ENCODE data around the gene DDAH2. TPM values are rescaled to one million over a fixed set of nuclear protein-coding genes. Genes with fewer than 3 reads are reported as not detected.
A peak's percentile ranks its signal among the peaks of the same experiment; 100 is the strongest.

Gene DDAH2
- total RNA-seq, 1 donor from 2014 or later, result 71.2 TPM

DNA sequence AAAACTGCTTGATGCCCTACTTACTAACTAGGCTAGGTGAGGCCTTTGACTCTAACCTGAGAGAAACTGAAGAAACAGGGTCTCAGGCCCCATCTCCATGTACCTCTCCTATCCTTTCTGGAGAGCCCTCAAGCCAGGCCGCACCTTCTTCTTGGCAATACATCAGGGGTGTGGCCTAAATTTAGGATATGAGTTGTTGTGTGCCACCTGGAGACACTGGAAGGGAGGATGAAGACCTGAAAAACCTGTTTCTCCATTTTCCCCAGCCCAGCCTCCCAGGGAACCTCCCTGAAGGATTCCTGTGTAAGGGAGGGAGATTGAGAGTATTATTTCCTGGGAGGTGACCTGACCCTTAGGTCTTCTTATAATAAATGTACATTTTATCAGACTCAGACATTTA is 10.8 kb downstream of the DDAH2 start:
- intact Hi-C loops (cut with DNase I), result no loop called here
- Histone ChIP-seq H3K27ac (peak overlapping the region; percentile 30), H3K4me3 (no peak overlapping the region), H3K36me3 (no peaks in the 10 kb centered on the region), H3K9me3 (no peaks in the 10 kb centered on the region), H3K4me1 (no peaks in the 10 kb centered on the region), H3K27me3 (no peaks in the 10 kb centered on the region)
- DNase-seq (no peak), ATAC-seq (peak; percentile 76)
- TF ChIP-seq, protein P1, sequence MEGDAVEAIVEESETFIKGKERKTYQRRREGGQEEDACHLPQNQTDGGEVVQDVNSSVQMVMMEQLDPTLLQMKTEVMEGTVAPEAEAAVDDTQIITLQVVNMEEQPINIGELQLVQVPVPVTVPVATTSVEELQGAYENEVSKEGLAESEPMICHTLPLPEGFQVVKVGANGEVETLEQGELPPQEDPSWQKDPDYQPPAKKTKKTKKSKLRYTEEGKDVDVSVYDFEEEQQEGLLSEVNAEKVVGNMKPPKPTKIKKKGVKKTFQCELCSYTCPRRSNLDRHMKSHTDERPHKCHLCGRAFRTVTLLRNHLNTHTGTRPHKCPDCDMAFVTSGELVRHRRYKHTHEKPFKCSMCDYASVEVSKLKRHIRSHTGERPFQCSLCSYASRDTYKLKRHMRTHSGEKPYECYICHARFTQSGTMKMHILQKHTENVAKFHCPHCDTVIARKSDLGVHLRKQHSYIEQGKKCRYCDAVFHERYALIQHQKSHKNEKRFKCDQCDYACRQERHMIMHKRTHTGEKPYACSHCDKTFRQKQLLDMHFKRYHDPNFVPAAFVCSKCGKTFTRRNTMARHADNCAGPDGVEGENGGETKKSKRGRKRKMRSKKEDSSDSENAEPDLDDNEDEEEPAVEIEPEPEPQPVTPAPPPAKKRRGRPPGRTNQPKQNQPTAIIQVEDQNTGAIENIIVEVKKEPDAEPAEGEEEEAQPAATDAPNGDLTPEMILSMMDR (IDR thresholded peaks at IDR 0.05), result no peak

DNA sequence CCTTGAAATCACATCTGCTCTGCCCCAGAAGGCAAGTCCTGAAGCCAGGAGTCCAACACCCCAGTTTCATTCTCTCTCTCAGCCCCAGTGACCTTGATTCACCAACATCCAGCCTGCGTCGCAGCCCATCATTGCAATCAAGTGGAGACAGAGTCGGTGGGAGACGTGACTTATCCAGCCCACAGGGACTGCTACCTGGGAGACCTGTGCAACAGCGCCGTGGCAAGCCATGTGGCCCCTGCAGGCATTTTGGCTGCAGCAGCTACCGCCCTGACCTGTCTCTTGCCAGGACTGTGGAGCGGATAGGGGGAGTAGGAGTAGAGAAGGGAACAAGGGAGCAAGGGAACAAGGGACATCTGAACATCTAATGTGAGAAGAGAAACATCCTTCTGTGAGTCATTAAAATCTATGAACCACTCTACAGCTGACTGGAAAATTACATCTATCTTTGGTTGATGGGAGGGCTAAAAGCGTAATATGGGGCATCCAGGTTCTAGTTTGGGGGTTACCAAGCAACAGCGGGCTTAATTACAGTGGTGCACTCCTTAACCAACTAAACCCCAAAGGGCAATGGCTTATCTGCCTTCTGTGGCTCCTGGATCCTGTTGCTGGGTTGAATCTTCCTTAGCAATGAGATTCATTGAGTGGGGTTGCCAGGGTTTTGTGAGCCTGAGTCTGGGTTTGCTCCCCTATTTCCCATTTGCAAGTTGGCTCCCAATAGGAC is 11.4 kb downstream of the DDAH2 start:
- TF ChIP-seq, protein P1 (IDR thresholded peaks at IDR 0.05), result no peak
- Histone ChIP-seq H3K4me1 (no peaks in the 10 kb centered on the region), H3K27me3 (no peaks in the 10 kb centered on the region), H3K27ac (no peak overlapping the region), H3K4me3 (no peak overlapping the region), H3K9me3 (no peaks in the 10 kb centered on the region), H3K36me3 (no peaks in the 10 kb centered on the region)
- intact Hi-C loops (cut with DNase I), result no loop called here
- no peak for DNase-seq
- no peak for ATAC-seq

DNA sequence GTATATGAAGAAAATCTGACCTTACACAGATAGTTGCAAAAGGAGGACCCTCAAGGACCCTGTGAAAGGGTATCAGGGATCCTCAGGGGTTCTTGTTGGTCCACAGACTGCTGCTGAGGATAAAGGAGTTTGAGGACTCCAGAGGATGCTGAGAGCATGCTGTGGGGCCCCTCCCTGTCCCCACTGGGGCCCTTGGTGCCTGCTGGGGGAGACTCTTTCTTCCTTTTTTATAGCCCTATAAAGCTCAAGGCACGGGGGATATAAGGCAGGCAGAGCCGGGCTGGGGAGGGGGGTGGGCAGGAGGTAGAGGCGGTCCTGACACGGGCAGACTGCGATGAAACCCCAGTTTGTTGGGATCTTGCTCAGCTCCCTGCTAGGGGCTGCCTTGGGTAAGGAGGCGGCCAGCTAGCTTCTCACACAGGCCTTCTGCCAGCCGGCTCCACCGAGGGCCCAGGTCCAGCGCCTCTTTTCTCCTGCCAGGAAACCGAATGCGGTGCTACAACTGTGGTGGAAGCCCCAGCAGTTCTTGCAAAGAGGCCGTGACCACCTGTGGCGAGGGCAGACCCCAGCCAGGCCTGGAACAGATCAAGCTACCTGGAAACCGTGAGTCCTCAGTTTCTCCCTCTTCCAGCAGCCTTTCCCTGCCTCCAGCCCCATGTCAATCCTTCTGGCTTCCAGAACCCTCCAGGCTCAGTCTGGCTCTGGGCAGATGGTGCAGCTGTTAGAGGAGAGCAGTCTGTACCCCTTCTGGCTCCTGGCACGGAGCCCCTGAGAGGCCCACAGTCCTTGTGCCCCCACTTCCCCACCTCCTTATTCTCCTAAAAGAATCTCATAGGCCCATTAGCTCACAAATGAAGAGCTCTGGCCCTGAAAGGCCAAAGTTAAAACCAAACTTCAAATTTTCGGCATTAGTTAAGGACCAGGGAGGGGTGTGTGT is 13.8 kb downstream of the DDAH2 start, which contains the start of gene LY6G6D:
LY6G6D (plus strand) TSS at position 327 of the 937 bp plus-strand sequence; CDS start at position 335, 8 bp downstream.
- Histone ChIP-seq H3K4me3 (no peak within 1 kb of the TSS), H3K36me3 (no peaks in the 10 kb centered on the region), H3K27me3 (no peaks in the 10 kb centered on the region), H3K9me3 (no peaks in the 10 kb centered on the region), H3K4me1 (no peaks in the 10 kb centered on the region), H3K27ac (no peak within 1 kb of the TSS)
- DNase-seq, result no peak
- TF ChIP-seq, protein P1 (IDR thresholded peaks at IDR 0.05), result no peak
- ATAC-seq, result no peak
- intact Hi-C loops (cut with DNase I), result no loop called here

DNA sequence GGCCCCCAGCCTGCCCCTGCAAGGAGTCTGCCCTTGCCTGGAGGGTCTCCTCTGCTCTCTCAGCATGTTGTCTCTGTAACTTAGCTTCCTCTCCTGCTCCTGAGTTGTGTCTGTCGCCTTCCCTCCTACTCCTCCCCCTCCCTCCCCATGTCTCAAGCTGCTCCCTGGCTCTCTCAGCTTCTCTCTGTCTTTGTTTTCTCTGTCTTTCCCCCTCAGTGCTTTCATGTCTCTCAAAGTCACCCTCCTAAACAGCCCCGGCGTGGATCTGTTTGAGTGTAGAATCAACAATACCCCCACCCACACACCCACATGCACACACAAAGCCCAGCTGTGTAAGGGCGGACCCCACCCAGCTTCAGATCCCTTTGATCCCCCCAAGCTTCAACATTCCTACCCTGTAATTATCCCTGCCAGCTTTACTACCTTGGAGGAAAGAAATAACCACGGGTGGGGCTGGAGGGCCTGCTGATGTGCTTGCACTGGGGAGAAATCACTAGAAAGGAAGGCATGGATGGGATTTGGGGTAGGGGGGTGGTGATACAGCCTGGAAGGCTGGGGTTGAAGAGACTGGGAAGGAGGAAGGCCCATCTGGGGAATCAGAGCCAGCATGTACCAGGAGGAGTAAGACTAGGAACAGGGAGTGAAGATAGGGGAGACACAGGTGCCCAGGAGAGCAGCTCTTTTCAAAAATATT is 15.0 kb downstream of the DDAH2 start:
- Histone ChIP-seq H3K27ac (no peak overlapping the region), H3K9me3 (no peaks in the 10 kb centered on the region), H3K4me1 (no peaks in the 10 kb centered on the region), H3K36me3 (no peaks in the 10 kb centered on the region), H3K4me3 (no peak overlapping the region), H3K27me3 (no peaks in the 10 kb centered on the region)
- ATAC-seq (no peak), DNase-seq (no peak)
- intact Hi-C loops (cut with DNase I), result no loop called here
- TF ChIP-seq, protein P1 (IDR thresholded peaks at IDR 0.05), result no peak

DNA sequence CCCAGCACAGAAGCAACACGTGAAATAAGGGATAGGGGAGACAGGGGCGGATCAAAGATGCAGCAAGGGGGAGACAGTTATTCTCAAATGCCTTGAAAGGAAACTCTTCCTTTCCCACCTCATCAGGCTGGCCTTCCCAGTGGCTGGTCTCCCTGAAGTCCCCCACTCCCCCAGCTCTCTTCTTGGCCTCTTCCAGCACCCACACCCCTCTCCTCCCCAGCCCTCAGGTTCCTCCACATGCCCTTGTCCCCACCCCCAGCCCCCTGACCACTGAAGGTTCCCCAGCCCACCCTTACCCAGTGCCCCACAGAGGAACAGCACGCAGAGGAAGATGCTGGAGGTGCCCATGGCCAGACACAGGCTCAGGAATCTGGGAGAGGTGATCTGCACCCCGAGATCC is 15.6 kb downstream of the DDAH2 start:
- intact Hi-C loops (cut with DNase I), result no loop called here
- no peaks in the 10 kb centered on the region for H3K36me3 ChIP-seq
- H3K27me3 ChIP-seq, result no peaks in the 10 kb centered on the region
- no peak overlapping the region for H3K4me3 ChIP-seq
- no peaks in the 10 kb centered on the region for H3K9me3 ChIP-seq
- no peak for ATAC-seq
- TF ChIP-seq, protein P1 (IDR thresholded peaks at IDR 0.05), result no peak
- H3K4me1 ChIP-seq, result no peaks in the 10 kb centered on the region
- no peak for DNase-seq
- H3K27ac ChIP-seq, result no peak overlapping the region

Measured in upper lobe of right lung (tissue), 1 donor.